Measurements from ENCODE around the gene CBFA2T2.

Gene CBFA2T2

DNA sequence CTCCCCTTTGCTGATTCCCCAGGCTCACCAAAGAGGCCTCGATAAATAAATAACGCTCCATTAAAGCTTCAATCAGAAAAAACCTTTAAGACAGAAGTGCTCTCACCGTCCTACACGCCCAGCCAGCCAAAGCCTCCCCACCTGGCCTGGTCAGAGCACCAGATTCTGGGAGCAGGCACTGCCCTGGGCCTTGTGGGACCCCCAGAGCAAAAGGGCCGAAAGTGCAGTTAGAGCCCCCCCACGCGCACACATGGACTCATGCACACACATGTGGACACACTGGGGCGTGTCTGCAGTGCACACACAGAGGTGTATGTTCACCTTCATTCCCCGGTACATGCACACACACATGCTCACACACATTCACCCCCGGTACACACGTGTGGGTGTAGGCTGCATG lies 186.2 kb downstream of the CBFA2T2 start:
- in situ Hi-C loops (cut with MboI; ENCODE audit: low sequenced_read_pairs): no loop called here

DNA sequence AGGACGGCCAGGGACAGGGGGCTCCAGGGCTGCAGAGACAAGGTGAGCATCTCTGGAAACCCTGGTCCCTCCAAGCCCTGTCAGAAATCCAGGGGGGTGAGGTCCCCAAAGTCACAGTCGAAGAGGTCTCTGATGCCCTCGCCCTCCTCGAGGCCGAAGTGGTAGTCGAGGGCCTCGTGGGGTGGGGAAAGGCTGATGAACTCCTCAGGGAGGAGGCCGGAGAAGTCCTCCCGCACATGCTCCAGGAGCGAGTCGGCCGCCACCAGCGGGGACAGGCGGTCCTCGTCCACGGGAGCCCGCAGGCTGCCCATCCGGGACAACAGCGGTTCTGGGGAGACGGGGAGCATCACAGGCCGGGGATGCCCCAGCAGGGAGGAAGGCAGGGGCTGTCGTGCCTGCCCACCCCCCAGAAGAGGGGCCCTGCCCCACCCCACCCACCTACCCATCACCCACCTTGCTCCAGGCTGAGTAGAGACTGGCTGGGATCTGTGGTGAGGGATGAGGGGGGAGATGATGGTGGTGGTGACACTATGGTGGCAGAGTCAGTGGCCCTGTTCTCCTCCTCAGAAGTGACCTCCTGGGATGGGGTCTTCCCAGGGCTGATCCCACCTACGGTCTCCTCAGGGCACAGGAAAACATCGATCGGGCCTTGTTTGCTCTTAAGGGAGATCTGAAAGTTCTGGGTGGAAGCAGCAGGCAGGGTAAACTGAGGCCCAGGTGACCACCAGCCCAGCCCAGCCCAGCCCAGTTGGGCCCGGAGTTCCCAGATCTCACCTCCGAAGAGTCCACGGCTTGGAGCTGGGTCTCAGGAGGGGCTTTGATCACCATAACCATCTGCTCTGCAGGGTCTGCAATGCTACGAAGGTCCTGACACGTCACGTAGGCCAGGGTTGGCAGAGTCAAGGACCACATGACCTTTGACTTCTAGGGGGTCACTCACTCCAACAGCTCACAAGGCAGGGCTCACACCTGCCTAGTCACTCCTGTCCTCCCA lies 187.1 kb downstream of the CBFA2T2 start:
- in situ Hi-C loops (cut with MboI; ENCODE audit: low sequenced_read_pairs): no loop called here

DNA sequence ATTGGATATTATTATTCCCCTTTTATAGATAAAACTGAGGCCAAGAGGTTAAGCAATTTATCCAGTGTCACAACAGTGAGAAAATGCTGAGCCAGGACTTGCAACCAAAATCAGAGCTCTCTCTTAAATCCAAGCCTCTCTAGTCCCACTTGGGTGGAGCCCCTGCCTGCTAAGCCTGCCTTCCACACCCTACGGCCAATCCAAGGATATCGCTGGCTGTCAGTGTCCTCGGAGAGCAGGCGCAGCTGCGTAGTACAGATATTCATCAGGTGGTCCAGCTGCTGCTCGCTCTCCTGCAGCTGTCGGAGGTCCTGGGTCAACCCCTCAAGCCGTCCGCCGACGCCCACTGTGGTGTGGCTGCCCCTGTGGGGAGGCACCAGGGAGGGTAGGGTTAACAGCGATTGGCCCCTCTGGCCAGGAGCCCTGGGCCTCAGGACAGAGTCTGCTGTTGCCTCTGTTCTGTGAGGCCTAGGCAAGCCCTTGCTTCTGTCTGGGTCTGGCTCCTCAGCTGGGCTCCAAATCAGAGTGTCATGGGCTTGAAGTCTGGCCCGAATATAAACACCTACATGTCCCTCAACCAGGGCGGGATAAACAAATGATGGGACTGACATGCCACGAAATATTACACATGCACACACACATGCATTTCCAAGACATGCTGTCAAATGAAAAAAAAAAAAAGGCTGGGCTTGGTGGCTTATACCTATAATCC lies 188.3 kb downstream of the CBFA2T2 start:
- in situ Hi-C loops (cut with MboI; ENCODE audit: low sequenced_read_pairs): no loop called here

DNA sequence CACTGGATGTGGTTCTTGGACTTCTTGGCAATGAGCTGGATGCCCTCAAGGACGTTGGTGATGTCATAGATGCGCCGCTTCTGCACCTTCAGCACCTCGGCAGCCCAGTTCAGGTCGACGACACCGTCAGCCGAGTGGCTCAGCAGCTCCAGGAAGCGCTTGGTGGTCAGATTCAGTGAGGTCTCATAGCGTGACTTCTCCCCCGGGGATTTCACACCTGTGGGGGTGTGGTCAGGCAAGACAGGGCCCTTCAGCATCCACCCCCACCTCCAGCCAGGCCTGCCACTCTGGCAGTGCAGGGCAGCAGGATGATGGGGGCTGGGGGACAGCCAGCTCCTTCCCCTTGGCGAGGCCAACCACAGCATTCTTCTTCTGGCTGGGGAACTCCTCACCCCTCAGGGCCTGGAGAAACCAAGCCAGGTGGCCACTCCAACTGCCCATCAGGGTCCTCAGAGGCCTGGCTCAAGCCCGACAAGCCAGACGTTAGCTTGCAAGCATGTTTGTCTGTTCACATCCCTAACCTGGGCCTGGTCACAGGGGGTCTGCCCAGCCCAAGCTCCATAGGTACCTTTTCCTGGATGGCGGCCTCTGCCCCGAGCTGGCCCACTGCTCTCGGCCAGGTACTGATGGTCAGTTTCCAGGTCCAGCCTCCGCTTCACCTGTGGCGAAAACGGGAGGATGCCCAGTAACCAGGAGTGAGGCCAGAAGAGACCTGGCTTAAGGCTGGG lies 190.0 kb downstream of the CBFA2T2 start:
- in situ Hi-C loops (cut with MboI; ENCODE audit: low sequenced_read_pairs): no loop called here

DNA sequence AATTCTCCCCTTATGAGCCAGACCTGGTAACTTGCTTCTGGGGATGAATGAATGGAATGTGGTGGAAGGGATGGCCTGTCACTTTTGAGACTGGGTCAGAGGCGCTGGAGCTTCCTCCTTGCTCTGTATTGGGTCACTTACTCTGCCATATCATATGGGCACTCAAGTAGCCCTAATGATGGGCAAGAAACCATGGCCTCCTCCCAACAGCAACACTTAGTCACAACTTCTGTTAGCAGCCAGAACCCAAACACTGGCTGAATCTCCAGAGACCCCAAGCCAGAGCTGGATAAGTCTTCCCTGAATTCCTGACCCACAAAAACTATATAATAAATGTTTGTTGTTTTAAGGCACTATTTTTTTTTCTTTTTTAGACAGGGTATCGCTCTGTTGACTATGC lies 190.8 kb downstream of the CBFA2T2 start:
- in situ Hi-C loops (cut with MboI; ENCODE audit: low sequenced_read_pairs): no loop called here

DNA sequence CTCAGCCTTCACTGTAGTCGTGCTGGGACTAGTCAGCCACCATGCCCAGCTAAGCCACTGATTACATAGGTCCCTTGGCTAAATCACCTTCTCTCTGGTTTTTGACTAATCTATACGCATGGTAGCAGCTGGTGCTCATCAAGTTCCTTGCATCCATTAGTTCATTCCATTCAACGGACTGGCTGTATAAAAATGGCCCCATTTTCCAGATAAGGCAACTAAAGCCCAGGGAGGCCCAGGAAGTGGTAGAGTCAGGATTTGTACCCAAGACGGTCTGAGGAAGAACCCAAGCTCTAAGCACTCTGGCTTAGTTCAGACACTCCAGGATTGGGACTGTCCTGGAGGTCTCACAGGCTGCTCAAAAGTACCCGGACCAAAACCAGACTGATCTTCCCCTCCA lies 191.4 kb downstream of the CBFA2T2 start:
- in situ Hi-C loops (cut with MboI; ENCODE audit: low sequenced_read_pairs): no loop called here

DNA sequence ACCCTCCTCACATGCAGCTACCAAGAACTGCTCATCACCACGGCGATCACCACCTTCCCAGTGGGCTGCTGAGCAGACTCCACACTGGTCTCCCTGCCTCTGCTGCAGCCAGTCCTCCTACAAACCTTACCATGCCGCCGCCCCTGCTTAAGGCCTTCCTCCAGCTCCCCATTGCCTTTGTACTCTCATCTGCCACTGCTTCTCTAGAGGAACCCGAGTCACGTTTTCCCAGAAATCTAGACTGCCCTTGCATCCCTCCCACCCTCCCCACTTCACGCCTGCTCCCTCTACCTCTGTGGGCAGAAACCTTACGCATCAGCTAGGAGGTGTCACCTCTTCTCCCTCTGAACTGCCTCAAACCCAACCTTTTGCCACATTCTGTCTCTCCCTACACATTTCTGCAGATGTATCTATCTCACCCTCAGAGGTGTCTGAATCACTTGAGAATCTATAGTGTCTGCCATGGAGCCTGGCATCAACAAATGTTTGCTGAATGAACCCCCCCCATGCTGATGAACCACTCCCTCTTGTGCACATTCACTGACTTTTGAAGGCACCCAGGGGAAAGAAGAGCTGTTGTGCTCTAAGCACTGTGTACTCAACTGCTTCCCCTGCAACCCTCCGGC lies 191.9 kb downstream of the CBFA2T2 start:
- in situ Hi-C loops (cut with MboI; ENCODE audit: low sequenced_read_pairs): no loop called here

DNA sequence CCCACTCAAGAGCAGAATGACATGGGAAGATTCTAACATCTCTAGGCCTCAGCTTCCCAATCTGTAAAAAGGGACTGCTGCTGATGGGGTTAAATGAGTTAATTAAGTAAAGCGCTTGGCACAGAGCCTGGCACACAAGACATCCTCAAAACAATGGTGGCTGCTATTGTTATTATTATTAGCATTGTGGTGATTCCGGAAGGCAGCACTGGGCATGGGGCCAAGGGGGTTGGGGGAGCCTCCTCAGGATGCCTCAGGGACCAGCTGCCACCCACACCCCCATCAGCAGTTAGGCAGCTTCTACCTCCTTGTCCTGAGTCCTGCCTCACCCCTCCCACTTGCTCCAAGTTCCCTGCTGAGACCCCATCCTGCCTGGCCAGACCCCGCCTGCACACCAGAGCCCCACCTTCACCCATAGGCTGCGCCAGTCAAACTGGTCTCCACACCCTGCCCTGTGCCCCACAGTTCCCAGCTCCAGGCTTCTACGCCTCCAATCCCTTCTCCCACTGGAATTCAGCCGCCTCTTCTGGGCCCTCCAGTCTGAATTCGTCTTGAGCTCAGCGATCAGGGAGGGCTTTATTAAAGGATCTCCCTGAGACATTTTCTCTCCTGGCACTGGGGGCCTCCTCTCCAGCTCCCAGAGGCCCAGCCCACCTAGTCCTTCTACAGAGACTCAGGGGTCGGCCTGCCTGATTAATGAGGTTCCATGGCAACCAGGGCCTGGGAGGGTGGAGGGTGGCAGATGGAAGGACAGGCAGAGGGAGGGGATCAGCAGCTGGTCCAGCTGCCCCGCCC lies 194.8 kb downstream of the CBFA2T2 start:
- in situ Hi-C loops (cut with MboI; ENCODE audit: low sequenced_read_pairs): no loop called here

DNA sequence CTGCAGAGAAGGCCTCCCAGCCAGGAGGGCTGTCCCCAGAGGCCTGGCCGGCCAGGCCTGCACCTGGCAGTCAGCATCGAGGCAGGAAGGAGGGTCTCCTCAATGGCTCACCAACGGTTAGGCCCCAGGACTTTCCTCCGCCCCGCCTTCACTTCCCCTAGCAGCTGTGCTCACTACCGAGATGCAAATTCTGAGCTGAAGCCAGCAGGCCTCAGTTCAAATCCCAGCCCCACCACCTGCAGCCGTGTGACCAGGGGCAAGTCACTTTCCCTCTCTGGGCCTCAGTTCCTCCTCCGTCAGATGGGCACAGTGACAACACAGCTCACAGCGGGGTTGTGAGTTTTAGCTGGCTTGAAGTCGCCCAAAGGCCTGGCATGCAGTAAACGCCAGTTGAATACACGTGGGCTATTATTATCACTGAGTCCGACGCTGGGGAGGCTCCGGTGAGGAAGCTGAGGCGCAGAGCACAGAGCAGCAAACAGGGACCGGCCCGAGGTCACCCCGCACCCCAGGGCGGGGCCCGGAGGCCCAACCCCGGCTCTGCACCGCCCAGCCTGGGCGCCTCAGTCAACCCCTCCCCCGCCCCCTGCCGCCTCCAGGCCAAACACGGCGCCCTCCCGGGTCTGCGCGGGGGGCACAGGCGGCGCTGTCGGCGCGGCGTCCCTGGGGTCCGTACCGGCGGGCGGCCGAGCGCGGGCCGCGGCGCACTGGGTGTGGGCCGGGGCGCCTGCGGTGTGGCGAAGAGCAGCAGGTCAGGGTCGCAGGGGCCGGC lies 195.6 kb downstream of the CBFA2T2 start:
- in situ Hi-C loops (cut with MboI; ENCODE audit: low sequenced_read_pairs): no loop called here

DNA sequence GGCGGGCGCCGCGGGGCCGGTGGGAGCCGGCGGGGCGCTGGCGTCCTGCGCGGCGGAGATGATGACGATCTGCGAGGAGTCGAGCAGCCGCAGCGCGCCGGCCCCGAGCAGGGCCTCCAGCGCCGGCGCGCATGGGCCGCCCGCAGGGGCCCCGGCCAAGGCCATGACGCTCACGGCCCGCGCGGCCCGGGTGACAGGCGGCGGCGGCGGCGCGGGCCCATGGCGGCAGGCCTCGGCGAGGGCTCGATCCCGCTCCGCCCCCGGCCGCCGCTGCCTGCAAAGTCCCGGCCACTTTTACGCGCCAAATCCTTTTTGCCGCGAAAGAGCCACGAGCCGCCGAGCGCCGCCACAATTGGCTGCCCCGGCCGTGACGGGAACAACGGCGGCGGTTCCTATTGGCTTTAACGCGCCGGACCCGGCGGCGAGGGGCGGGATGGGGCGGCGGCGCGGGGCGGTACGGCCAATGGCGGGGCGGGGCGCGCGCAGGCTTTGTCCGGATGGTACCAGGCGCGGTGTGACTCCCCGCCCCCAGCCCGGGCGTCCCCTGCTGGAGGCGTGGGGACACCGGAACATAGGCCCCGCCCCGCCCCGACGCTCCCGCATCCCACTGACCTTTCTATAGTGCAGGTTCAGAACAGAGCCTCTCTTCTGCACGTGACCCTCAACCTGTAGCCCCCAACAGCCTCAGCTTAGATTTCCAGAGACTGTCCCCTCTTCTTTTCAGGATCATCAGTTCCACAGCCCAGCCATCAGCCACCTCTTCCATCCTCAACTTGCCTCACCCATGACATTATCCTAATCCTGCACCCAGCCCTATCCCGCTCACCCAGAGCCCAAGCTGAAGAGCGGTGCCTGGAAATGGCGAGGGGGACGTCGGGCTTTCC lies 196.4 kb downstream of the CBFA2T2 start, which contains the start of gene E2F1:
Gene E2F1 (minus strand): TSS at position 286 of the 884 bp plus-strand sequence. CDS start 121 bp downstream, at position 165.
- in situ Hi-C loops (cut with MboI; ENCODE audit: low sequenced_read_pairs): no loop called here

DNA sequence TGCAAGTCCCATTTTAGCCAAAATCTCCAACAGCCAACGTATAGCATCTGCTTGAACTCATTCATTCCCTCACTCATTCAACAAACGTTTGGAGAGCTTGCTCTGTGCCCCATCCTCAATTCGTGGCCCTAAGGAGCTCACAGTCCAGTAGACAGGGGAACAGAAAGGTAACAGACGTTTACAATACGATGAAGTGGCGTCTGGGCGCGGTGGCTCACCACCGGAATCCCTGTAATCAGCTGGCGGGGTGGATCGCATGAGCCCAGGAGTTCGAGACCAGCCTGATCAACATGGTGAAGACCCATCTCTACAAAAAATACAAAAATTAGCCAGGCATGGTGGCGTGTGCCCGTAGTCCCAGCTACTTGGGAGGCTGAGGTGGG lies 197.1 kb downstream of the CBFA2T2 start:
- in situ Hi-C loops (cut with MboI; ENCODE audit: low sequenced_read_pairs): no loop called here

DNA sequence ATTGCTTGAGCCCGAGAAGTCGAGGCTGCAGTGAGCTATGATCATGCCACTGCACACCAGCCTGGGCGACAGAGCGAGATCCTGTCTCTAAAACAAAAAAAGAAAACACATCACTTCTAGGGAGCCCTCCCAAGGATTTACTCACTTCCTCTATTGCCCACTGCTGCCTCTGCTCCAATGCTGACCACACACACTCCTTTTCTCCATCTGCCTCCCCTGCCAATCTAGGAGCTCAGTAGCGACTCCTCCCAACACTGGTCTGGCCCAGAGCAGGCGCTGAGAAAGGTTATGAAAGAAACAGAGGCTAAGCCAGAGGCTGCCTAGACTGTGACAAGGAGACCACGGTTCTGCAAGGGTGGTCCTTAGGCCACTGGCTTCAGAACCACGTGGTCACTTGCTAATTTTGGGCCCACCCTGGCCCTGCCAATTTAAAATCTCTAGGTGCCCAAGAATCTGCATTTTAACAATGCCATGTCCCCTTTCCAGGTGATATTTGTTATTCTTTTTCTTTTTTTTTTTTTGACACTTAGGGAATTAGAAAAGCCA lies 197.5 kb downstream of the CBFA2T2 start:
- in situ Hi-C loops (cut with MboI; ENCODE audit: low sequenced_read_pairs): no loop called here

DNA sequence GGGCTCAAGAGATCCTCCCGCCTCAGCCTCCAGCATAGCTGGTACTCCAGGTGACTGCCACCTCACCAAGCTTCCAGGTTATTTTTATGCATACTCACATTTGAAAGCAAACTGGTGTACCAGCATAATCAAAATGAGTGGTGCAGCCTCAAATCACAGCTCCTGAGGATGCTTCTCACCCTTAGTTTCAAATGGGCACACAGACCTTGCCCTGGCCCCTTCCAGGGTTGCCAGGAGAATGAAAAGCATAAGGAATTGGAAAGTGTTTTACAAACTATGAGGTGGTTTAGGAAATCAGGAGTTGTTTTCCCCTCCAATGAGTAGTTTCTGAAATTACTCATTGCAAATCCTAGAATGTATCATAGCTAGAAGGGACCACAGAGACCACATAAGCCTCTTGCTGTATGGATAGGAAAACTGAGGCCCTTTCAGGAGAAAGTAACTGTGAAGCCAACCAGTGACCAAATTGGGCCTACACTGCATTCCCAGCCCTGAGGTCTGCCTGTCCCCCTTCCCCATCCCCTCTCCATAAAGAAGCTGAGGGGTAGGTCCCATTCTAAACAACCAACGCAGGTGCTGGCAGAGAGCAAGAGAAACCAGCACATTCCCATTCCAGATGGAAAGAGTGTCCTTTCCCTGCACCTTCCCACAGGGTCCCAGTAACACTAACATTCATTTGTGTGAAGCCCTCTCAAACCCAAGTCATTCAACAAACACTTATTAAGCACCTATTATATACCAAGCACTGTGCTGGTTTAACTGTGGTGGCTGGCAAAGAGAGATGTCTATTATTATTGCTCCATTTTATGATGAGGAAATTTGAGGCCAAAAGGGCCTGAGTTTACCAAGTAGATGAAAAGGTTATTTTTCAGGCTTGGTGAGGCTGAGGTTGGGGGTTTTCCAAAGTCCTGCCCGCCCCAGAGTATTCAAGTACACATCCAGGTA lies 198.4 kb downstream of the CBFA2T2 start:
- in situ Hi-C loops (cut with MboI; ENCODE audit: low sequenced_read_pairs): no loop called here

DNA sequence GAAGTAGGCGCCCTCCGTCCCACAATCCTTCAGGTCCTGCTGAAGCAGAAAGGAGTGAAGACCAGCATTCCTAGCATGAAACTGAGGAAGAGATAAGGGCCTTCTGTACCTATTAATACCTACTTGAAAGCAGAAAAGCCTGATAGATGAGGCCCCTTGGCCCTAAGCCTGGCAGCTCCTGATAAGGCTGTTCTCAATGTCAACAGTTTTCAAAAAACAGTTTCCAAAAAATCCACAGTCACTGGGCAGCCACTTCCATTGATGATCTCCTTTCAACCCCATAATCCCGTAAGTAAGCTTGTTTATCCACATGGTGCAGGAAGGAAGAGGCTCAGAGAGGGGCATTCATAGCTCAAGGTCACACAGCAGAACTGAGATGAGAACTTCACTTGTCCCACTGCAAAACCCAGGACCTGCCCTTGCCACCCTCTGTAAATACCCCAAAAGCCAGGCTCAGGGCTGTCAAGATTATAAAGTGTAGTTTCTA lies 199.1 kb downstream of the CBFA2T2 start:
- in situ Hi-C loops (cut with MboI; ENCODE audit: low sequenced_read_pairs): no loop called here

DNA sequence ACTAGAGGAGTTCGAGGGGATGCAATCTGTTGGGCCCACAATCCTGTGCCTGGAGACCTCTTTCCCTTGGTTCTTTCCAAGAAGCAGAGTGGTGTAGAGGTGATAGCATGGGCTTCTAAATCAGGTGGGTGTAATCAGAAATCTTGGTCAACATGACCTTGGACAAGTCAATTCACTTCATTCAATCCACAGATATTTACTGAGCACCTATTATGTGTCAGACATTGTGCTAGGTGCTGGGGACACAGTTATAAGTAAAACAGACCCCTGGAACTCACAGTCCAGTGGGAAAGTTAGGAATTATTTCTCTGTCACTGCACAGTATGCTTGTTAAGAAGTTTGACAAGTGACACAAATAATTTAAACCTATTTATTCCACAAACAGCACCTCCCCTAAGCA lies 199.6 kb downstream of the CBFA2T2 start:
- in situ Hi-C loops (cut with MboI; ENCODE audit: low sequenced_read_pairs): no loop called here

DNA sequence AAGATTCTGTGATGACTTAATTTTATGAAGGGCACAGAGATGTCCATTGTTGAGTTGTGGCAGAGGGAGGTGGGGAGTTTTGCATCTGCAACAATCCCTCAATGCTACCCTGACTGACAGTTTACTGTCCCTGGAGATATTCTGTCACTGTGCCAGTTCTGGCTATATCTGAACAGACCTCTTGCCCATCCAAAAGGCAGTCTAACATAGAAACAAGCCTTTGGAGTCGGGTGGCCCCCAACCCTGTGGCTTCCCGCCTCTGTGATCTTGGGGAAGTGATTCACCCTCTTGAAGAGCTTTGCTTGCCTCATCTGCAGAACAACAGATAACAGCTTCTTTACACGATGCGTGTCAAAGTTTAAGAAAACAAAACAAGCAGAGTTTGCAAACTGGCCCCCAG lies 200.1 kb downstream of the CBFA2T2 start:
- in situ Hi-C loops (cut with MboI; ENCODE audit: low sequenced_read_pairs): no loop called here

DNA sequence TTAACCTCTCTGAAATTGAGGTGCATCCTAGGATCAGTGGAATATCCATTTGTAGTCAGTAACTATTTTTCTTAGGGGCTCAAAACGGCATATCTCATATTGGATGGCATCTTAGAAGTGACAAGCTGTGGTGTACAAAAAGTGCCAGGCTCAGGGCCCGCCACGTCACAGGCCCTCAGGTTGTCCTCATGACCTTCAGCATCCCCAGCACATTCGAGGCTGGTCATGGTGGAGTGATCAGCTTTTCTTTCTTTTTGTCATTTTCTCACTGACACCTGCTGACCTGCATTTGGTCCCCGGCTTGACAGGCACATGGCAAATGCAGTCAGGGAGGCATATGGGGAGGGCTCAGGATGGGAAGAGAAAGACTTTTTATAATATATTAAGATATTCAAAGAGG lies 203.4 kb downstream of the CBFA2T2 start:
- in situ Hi-C loops (cut with MboI; ENCODE audit: low sequenced_read_pairs): no loop called here
